ENCODE results near the gene SRPK2. TPM values are rescaled to one million over a fixed set of nuclear protein-coding genes. Genes with fewer than 3 reads are reported as not detected.
"Not testable (repeated sequence)": the region's sequence is repeated elsewhere in the genome, so short reads cannot be mapped to it uniquely, and the experiment has no call there.

Gene SRPK2
- total and polyA plus RNA-seq, 2 donors (not counting 1 experiment from before 2014, with no cell fraction given): 15.2 to 108 TPM

DNA sequence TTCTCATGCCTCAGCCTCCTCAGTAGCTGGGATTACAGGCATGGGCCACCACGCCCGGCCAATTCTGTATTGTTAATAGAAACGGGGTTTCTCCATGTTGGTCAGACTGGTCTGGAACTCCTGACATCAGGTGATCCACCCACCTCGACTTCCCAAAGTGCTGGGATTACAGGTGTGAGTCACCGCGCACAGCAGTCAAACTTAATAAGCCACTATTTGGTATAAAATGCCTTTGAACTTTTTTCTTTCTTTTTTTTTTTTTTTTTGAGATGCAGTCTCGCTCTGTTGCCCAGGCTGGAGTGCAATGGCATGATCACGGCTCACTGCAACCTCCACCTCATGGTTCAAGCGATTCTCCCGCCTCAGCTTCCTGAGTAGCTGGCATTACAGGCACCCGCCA is 40.5 kb downstream of the SRPK2 start:
- POLR2A ChIA-PET: interaction anchor here (0.6 to 0.8 kb wide), 3 partner anchors 22 to 81 kb away, joined by 3 to 7 read pairs (median 5); no protein-coding TSS in a partner anchor
- Histone ChIP-seq H3K4me1 (ENCODE audit: control insufficient read depth in 2 of 2, insufficient read depth in 2 of 2, low read length in 2 of 2) (peaks cover 77 to 87% of the 10 kb centered on the region in 2 donors), H3K4me2 (replicated peaks; ENCODE audit: low read depth, low read length, poor library complexity, severe bottlenecking) (peak overlapping the region; percentile 25), H3K79me2 (ENCODE audit: control insufficient read depth, insufficient read depth, low read length) (peaks cover 84% of the 10 kb centered on the region)
- H3K27ac ChIP-seq (ENCODE audit: low read length in 2 of 2); H2AFZ ChIP-seq (ENCODE audit: insufficient read depth, low read depth, low read length, poor library complexity, severe bottlenecking); H3K9ac ChIP-seq (ENCODE audit: low read length); H4K20me1 ChIP-seq (ENCODE audit: control insufficient read depth, insufficient read depth, low read length, poor library complexity, severe bottlenecking); DNase-seq; H3K4me3 ChIP-seq (ENCODE audit: control extremely low read depth in 1 of 5, extremely low read depth in 1 of 5, insufficient read depth in 1 of 5, low read depth in 2 of 5, low read length in 4 of 5); ATAC-seq (ENCODE audit: low read depth); H3K27me3 Mint-ChIP-seq; H3K36me3 ChIP-seq (replicated peaks in 1 of 2; ENCODE audit: control extremely low read depth in 1 of 2, control insufficient read depth in 1 of 2, extremely low read depth in 1 of 2, insufficient read depth in 2 of 2, low read length in 1 of 2); intact Hi-C loops (cut with micrococcal nuclease); H3K9me3 ChIP-seq (ENCODE audit: control extremely low read depth in 1 of 3, control insufficient read depth in 2 of 3, insufficient read depth in 1 of 3, low read length in 2 of 3); CTCF ChIA-PET; H3K9me3 Mint-ChIP-seq (ENCODE audit: insufficient read depth); H3K27me3 ChIP-seq (replicated peaks in 1 of 4; ENCODE audit: control extremely low read depth in 1 of 4, control insufficient read depth in 3 of 4, insufficient read depth in 4 of 4, low read length in 3 of 4): not testable (repeated sequence)
- WGBS (ENCODE audit: insufficient coverage): 95% methylated on average over 4 of the region's 11 CpGs
- Mint-ChIP-seq H3K27ac (peak overlapping the region; percentile 56), H3K4me1 (peaks cover 60% of the 10 kb centered on the region), H3K4me3 (peak overlapping the region; percentile 33)

DNA sequence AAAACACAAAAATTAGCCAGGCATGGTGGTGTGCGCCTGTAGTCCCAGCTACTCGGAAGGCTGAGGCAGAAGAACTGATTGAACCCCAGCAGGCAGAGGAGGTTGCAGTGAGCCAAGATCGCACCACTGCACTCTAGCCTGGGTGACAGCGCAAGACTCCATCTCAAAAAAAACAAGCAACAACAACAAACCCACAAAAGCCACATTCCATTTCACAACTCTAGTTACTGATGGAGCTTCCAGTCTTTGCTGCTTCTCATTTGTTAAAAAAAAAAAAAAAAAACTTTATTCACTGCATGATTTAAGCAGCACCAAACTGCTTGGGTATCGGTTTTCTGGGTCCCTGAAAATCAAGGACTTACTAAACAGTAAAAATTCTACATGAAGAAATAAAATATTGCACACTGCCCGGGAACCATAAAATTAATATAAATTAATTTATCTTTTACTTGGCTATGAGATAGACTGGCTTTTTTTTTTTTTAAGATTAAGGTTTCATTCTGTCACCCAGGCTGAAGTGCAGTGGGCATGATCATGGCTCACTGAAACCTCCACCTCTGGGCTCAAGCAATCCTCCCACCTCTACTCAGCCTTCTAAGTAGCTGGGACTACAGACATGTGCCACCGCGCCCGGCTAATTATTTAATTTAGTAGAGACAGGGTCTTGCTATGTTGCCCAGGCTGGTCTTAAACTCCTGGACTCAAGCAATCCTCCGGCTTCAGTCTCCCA is 42.0 kb downstream of the SRPK2 start:
- H3K27me3 Mint-ChIP-seq: no peaks in the 10 kb centered on the region
- peaks cover 57% of the 10 kb centered on the region for H3K4me1 Mint-ChIP-seq
- H3K27me3 ChIP-seq (replicated peaks in 1 of 4; ENCODE audit: control extremely low read depth in 1 of 4, control insufficient read depth in 3 of 4, insufficient read depth in 4 of 4, low read length in 3 of 4): no peaks in the 10 kb centered on the region
- ATAC-seq (ENCODE audit: low read depth): no peak
- no peak overlapping the region for H3K9ac ChIP-seq (ENCODE audit: low read length)
- H3K9me3 Mint-ChIP-seq (ENCODE audit: insufficient read depth): no peaks in the 10 kb centered on the region
- peak overlapping the region; percentile 49 for H3K4me2 ChIP-seq (replicated peaks; ENCODE audit: low read depth, low read length, poor library complexity, severe bottlenecking)
- peak overlapping the region; percentile 78 for H3K27ac Mint-ChIP-seq
- peak overlapping the region; percentile 12 to 78 for H3K27ac ChIP-seq (ENCODE audit: low read length in 2 of 2)
- no peaks in the 10 kb centered on the region for H3K36me3 ChIP-seq (replicated peaks in 1 of 2; ENCODE audit: control extremely low read depth in 1 of 2, control insufficient read depth in 1 of 2, extremely low read depth in 1 of 2, insufficient read depth in 2 of 2, low read length in 1 of 2)
- TF ChIP-seq, protein P1, sequence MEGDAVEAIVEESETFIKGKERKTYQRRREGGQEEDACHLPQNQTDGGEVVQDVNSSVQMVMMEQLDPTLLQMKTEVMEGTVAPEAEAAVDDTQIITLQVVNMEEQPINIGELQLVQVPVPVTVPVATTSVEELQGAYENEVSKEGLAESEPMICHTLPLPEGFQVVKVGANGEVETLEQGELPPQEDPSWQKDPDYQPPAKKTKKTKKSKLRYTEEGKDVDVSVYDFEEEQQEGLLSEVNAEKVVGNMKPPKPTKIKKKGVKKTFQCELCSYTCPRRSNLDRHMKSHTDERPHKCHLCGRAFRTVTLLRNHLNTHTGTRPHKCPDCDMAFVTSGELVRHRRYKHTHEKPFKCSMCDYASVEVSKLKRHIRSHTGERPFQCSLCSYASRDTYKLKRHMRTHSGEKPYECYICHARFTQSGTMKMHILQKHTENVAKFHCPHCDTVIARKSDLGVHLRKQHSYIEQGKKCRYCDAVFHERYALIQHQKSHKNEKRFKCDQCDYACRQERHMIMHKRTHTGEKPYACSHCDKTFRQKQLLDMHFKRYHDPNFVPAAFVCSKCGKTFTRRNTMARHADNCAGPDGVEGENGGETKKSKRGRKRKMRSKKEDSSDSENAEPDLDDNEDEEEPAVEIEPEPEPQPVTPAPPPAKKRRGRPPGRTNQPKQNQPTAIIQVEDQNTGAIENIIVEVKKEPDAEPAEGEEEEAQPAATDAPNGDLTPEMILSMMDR (IDR thresholded peaks at IDR 0.05): no peak
- no peak for TF ChIP-seq EZH2 (IDR thresholded peaks at IDR 0.05; ENCODE audit: borderline replicate concordance, insufficient read depth, low read depth, low read length, poor library complexity, severe bottlenecking)
- no peaks in the 10 kb centered on the region for H3K9me3 ChIP-seq (ENCODE audit: control extremely low read depth in 1 of 3, control insufficient read depth in 2 of 3, insufficient read depth in 1 of 3, low read length in 2 of 3)
- H3K4me3 ChIP-seq (ENCODE audit: control extremely low read depth in 1 of 5, extremely low read depth in 1 of 5, insufficient read depth in 1 of 5, low read depth in 2 of 5, low read length in 4 of 5): no peak overlapping the region
- no peak overlapping the region for H2AFZ ChIP-seq (ENCODE audit: insufficient read depth, low read depth, low read length, poor library complexity, severe bottlenecking)
- peak overlapping the region; percentile 73 for H3K4me3 Mint-ChIP-seq
- DNase-seq: no peak
- CTCF ChIA-PET: interaction anchor here (0.9 to 1.3 kb wide), 2 partner anchors 10 to 83 kb away, joined by 3 to 4 read pairs; no protein-coding TSS in a partner anchor
- peaks cover 92% of the 10 kb centered on the region for H3K79me2 ChIP-seq (ENCODE audit: control insufficient read depth, insufficient read depth, low read length)
- H4K20me1 ChIP-seq (ENCODE audit: control insufficient read depth, insufficient read depth, low read length, poor library complexity, severe bottlenecking): no peaks in the 10 kb centered on the region
- POLR2A ChIA-PET: no interaction called here
- 93% methylated on average over 6 of the region's 10 CpGs for WGBS (ENCODE audit: insufficient coverage)
- peaks cover 72 to 83% of the 10 kb centered on the region in 2 donors for H3K4me1 ChIP-seq (ENCODE audit: control insufficient read depth in 2 of 2, insufficient read depth in 2 of 2, low read length in 2 of 2)
- intact Hi-C loops (cut with micrococcal nuclease): loop anchor here (1.0 kb wide), 1 partner anchor 9 kb away; no protein-coding TSS in a partner anchor
